IMR-90 (cell line): ENCODE results near the gene LRRN2. TPM values are rescaled to one million over a fixed set of nuclear protein-coding genes. Genes with fewer than 3 reads are reported as not detected.

ENCODE experiments used
- ATAC-seq: fragments of 200-7000 bp; cut with Tn5 transposase; 2 replicates; pipeline ENCODE4 v1.9.1; 2020; ENCODE audit warnings: low read depth, mild to moderate bottlenecking, moderate library complexity
- BruUV-seq: library from RNA; stranded (reverse); fragments of 400-500 nt; replicated peaks from 2 replicates; lab custom pipeline; 2021; lab: Mats Ljungman, UMichigan
- CTCF ChIA-PET: fragments of 300-600 bp; formaldehyde crosslinking; extraction: SDS; loops from one replicate; lab custom pipeline; 2021; ENCODE audit warnings: antibody characterized with exemption; lab: Yijun Ruan, JAX
- POLR2A ChIA-PET: fragments of 300-600 bp; sonication (Branson Sonifier 250); formaldehyde crosslinking; loops from one replicate; lab custom pipeline; 2022; ENCODE audit warnings: antibody characterized with exemption; ENCODE audit not compliant: unreplicated experiment; lab: Charles Lee
- DNase-seq: peaks from one replicate; pipeline ENCODE4 v3.0.0; 2013
- H2AFZ ChIP-seq: replicated peaks from 2 replicates; pipeline ENCODE3; 2013; ENCODE audit warnings: low read length, mild to moderate bottlenecking; ENCODE audit not compliant: poor library complexity
- H2AK5ac ChIP-seq: 2 replicates; pipeline ENCODE4 v1.6.1; 2013; ENCODE audit warnings: low read depth, low read length, inconsistent platforms
- H2AK9ac ChIP-seq: replicated peaks from 2 replicates; pipeline ENCODE3; 2013; ENCODE audit warnings: mild to moderate bottlenecking, low read depth, low read length, moderate library complexity; ENCODE audit not compliant: poor library complexity
- H2BK120ac ChIP-seq: 2 replicates; pipeline ENCODE4 v1.6.1; 2013; ENCODE audit warnings: low read depth, low read length, inconsistent platforms
- H2BK15ac ChIP-seq: 3 replicates; pipeline ENCODE4 v1.6.1; 2013; ENCODE audit warnings: low read depth, low read length, inconsistent platforms
- H2BK20ac ChIP-seq: 2 replicates; pipeline ENCODE4 v1.6.1; 2013; ENCODE audit warnings: low read depth, mild to moderate bottlenecking, inconsistent platforms, low read length, moderate library complexity
- H2BK5ac ChIP-seq: 2 replicates; pipeline ENCODE4 v1.6.1; 2013; ENCODE audit warnings: mild to moderate bottlenecking, low read depth, low read length, inconsistent platforms; ENCODE audit not compliant: poor library complexity, severe bottlenecking
- H3K14ac ChIP-seq: replicated peaks from 2 replicates; pipeline ENCODE4 v1.6.1; 2013; ENCODE audit warnings: low read depth, low read length, inconsistent platforms
- H3K18ac ChIP-seq: 2 replicates; pipeline ENCODE4 v1.6.1; 2013; ENCODE audit warnings: low read depth, low read length, control low read depth
- H3K23ac ChIP-seq: 2 replicates; pipeline ENCODE4 v1.6.1; 2013; ENCODE audit warnings: low read depth, low read length, inconsistent platforms
- H3K27ac ChIP-seq: 2 replicates; pipeline ENCODE4 v1.5.1; 2013; ENCODE audit warnings: mild to moderate bottlenecking, control low read depth, low read length; ENCODE audit not compliant: insufficient read depth
- H3K27me3 ChIP-seq: 2 replicates; pipeline ENCODE4 v1.6.1; 2013; ENCODE audit warnings: low read length; ENCODE audit not compliant: control insufficient read depth, insufficient read depth
- H3K36me3 ChIP-seq: 2 replicates; pipeline ENCODE4 v1.6.1; 2013; ENCODE audit warnings: low read length, mixed read lengths; ENCODE audit not compliant: control insufficient read depth, insufficient read depth
- H3K4ac ChIP-seq: 2 replicates; pipeline ENCODE4 v1.6.1; 2013; ENCODE audit warnings: low read depth, low read length, inconsistent platforms
- H3K4me1 ChIP-seq: 2 replicates; pipeline ENCODE4 v1.6.1; 2013; ENCODE audit warnings: low read length, mixed read lengths; ENCODE audit not compliant: control insufficient read depth, insufficient read depth
- H3K4me2 ChIP-seq: 2 replicates; pipeline ENCODE4 v1.6.1; 2013; ENCODE audit warnings: low read depth, mild to moderate bottlenecking, control low read depth, low read length, moderate library complexity
- H3K4me3 ChIP-seq: 2 replicates; pipeline ENCODE4 v1.5.1; 2013; ENCODE audit warnings: low read depth, mild to moderate bottlenecking, control low read depth, low read length, moderate library complexity; ENCODE audit not compliant: insufficient read depth
- H3K56ac ChIP-seq: 2 replicates; pipeline ENCODE4 v1.6.1; 2013; ENCODE audit warnings: low read length, inconsistent platforms; ENCODE audit not compliant: insufficient read depth; ENCODE audit errors: extremely low read depth
- H3K79me1 ChIP-seq, 2 experiments: 2 replicates each; pipeline ENCODE4 v1.6.1; 2013; ENCODE audit warnings: low read length in 2 of 2, inconsistent platforms in 1 of 2, low read depth in 1 of 2
- H3K9ac ChIP-seq: 2 replicates; pipeline ENCODE4 v1.6.1; 2013; ENCODE audit warnings: low read depth, low read length, control low read depth
- H3K9me1 ChIP-seq: 2 replicates; pipeline ENCODE4 v1.6.1; 2013; ENCODE audit warnings: low read length, inconsistent platforms; ENCODE audit not compliant: insufficient read depth
- H3K9me3 ChIP-seq: 2 replicates; pipeline ENCODE4 v1.6.1; 2013; ENCODE audit warnings: low read length; ENCODE audit not compliant: control insufficient read depth, insufficient read depth
- H4K20me1 ChIP-seq: 2 replicates; pipeline ENCODE4 v1.6.1; 2013; ENCODE audit warnings: low read length, inconsistent platforms; ENCODE audit not compliant: insufficient read depth
- H4K5ac ChIP-seq: 2 replicates; pipeline ENCODE4 v1.6.1; 2013; ENCODE audit warnings: mild to moderate bottlenecking, low read depth, low read length, control low read depth
- H4K8ac ChIP-seq, 2 experiments: 2 replicates each; pipeline ENCODE4 v1.6.1; 2013; ENCODE audit warnings: low read depth in 2 of 2, low read length in 2 of 2, control low read depth in 1 of 2, inconsistent platforms in 1 of 2
- H4K91ac ChIP-seq: 2 replicates; pipeline ENCODE4 v1.6.1; 2013; ENCODE audit warnings: low read depth, low read length, inconsistent platforms; ENCODE audit not compliant: insufficient read depth
- BHLHE40 ChIP-seq: fragments of 150-350 bp; IDR thresholded peaks from 2 replicates; pipeline ENCODE4 v1.6.1; 2016; ENCODE audit warnings: mild to moderate bottlenecking, low read depth, low read length
- CEBPB ChIP-seq: IDR thresholded peaks from 2 replicates; pipeline ENCODE4 v1.6.1; 2012; ENCODE audit warnings: low read depth, low read length, improper control_type of control experiment
- CHD1 ChIP-seq: IDR thresholded peaks from 2 replicates; pipeline ENCODE4 v1.6.1; 2012; ENCODE audit warnings: low read depth, low read length, improper control_type of control experiment
- MAFK ChIP-seq: IDR thresholded peaks from 2 replicates; pipeline ENCODE4 v1.6.1; 2012; ENCODE audit warnings: low read depth, low read length, improper control_type of control experiment
- MAZ ChIP-seq: IDR thresholded peaks from 2 replicates; pipeline ENCODE4 v1.6.1; 2012; ENCODE audit warnings: low read depth, mild to moderate bottlenecking, low read length, improper control_type of control experiment, moderate library complexity, borderline replicate concordance
- MXI1 ChIP-seq: IDR thresholded peaks from 2 replicates; pipeline ENCODE4 v1.6.1; 2012; ENCODE audit warnings: low read depth, mild to moderate bottlenecking, low read length, moderate library complexity, borderline replicate concordance
- NFE2L2 ChIP-seq: fragments of 150-350 bp; IDR thresholded peaks from 2 replicates; pipeline ENCODE4 v1.6.1; 2016; ENCODE audit warnings: low read depth, mild to moderate bottlenecking, low read length
- POLR2A ChIP-seq: IDR thresholded peaks from 2 replicates; pipeline ENCODE4 v1.6.1; 2012; ENCODE audit warnings: mild to moderate bottlenecking, low read depth, low read length
- RAD21 ChIP-seq: IDR thresholded peaks from 2 replicates; pipeline ENCODE4 v1.6.1; 2012; ENCODE audit warnings: low read length, improper control_type of control experiment
- RFX5 ChIP-seq: IDR thresholded peaks from 2 replicates; pipeline ENCODE4 v1.8.0; 2012; ENCODE audit warnings: low read depth, mild to moderate bottlenecking, low read length, moderate library complexity
- SMC3 ChIP-seq: fragments of 150-350 bp; IDR thresholded peaks from 2 replicates; pipeline ENCODE4 v1.6.1; 2016; ENCODE audit warnings: low read depth, mild to moderate bottlenecking, antibody characterized with exemption, low read length, moderate library complexity
- WGBS, 2 experiments: methylation state at CpG; one replicate each; pipeline versions ENCODE4 v1.1.5 to v1.1.7; 2013; ENCODE audit warnings: missing lambda C conversion rate in 2 of 2; ENCODE audit not compliant: insufficient read length in 1 of 2; ENCODE audit errors: extremely low coverage in 2 of 2; 5-methylcytosine and 5-hydroxymethylcytosine counted together
- dilution Hi-C: fragments of 300-500 bp; cut with HindIII; formaldehyde crosslinking; loops from one replicate; pipeline ENCODE4 v1.14.3; 2018; ENCODE audit warnings: low sequenced_read_pairs; ENCODE audit not compliant: unreplicated experiment
- in situ Hi-C: fragments of 300-500 bp; cut with MboI; formaldehyde crosslinking; loops from 3 replicates; pipeline ENCODE4 v1.14.3; 2019; ENCODE audit warnings: low sequenced_read_pairs, inconsistent platforms, mixed read lengths
- intact Hi-C: fragments of 100-400 bp; cut with micrococcal nuclease; formaldehyde crosslinking; loops from 2 replicates; pipeline ENCODE4 v1.10.0; 2022
- polyA plus RNA-seq, 3 experiments: library from polyadenylated mRNA; depleted of rRNA; stranded (reverse); fragments of >200 nt; gene quantifications; 2 replicates each; pipeline ENCODE4 v1.2.3, GENCODE V29; 2012; ENCODE audit warnings: low replicate concordance in 1 of 3
- total RNA-seq: library from RNA; depleted of rRNA; stranded (reverse); fragments of >200 nt; gene quantifications from 2 replicates; pipeline ENCODE4 v1.2.3, GENCODE V29; 2012
- TF ChIP-seq, protein P1 (sequence below): conservative IDR thresholded peaks from 2 replicates; pipeline ENCODE4 v1.5.1; 2012; ENCODE audit warnings: mild to moderate bottlenecking, low read depth, low read length, improper control_type of control experiment
- TF ChIP-seq, protein P2 (sequence below): fragments of 150-350 bp; IDR thresholded peaks from 2 replicates; pipeline ENCODE4 v1.6.1; 2017; ENCODE audit warnings: mild to moderate bottlenecking, antibody characterized with exemption, low read length, low read depth

The LRRN2 gene
- total and polyA plus RNA-seq, 2 of the 4 experiments (the other 2 are of a cell fraction) = not detected

DNA sequence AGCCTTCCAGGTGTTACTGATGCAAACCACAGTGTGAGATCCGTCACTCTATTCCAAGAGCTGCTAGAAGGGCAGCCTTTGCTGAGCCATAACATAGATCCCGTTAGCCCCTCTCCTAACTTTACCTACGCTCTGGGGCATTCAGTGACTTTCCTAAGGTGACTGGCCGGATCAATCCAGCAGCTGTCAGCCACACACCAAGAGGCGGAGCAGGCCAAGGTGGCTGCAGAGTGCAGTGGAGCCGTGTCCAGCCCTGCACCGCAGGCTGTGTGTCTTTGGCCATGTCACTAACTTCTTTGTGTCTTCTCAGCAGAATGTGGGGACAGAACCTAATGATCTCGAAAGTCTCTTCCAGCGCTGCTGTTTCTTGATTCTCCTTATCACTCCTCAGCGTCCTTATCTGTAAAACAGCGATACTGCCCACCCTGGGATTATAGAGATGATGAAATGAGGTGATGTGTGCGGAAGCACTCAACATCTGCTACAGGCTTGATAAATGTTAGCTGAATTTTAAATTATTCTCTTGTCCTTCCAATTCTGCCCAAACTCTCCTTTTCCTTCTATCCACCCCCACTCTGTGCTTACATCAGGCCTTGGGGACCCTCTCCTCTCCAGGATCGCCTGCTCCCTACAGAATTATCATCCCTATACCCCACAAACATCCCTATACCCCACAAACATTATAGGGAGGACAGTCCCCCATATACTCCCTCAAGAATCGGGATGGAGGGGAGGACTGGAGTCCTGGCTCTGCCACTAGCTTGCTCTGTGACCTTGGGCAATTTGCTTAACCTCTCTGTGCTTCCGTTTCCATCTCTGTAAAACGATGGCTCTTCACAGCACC is 25.8 kb upstream of the LRRN2 start:
- Histone ChIP-seq H3K18ac (no peak overlapping the region), H2BK15ac (no peak overlapping the region), H3K27ac (no peak overlapping the region), H2AK9ac (no peak overlapping the region), H3K9me1 (no peaks in the 10 kb centered on the region), H3K9ac (no peak overlapping the region), H3K14ac (no peak overlapping the region), H2AFZ (no peak overlapping the region), H3K23ac (no peak overlapping the region; the same call in 1 of the 2 replicates), H3K56ac (no peak overlapping the region), H3K4me1 (no peaks in the 10 kb centered on the region), H3K4me3 (no peak overlapping the region), H2BK120ac (no peak overlapping the region), H3K79me1 (no peaks in the 10 kb centered on the region), H4K91ac (no peak overlapping the region), H3K4ac (no peak overlapping the region), H4K20me1 (no peaks in the 10 kb centered on the region), H3K27me3 (peaks cover 39% of the 10 kb centered on the region), H2BK5ac (no peak overlapping the region), H4K8ac (no peak overlapping the region), H3K4me2 (no peak overlapping the region), H4K5ac (no peak overlapping the region), H2BK20ac (no peak overlapping the region), H2AK5ac (no peak overlapping the region), H3K36me3 (no peaks in the 10 kb centered on the region), H3K9me3 (no peaks in the 10 kb centered on the region)
- DNase-seq (no peak), ATAC-seq (no peak)
- TF ChIP-seq POLR2A (no peak), RFX5 (no peak), NFE2L2 (no peak), CEBPB (no peak), MAZ (no peak), MXI1 (no peak), SMC3 (no peak), BHLHE40 (no peak), RAD21 (no peak), MAFK (no peak), CHD1 (no peak)
- TF ChIP-seq, protein P1, sequence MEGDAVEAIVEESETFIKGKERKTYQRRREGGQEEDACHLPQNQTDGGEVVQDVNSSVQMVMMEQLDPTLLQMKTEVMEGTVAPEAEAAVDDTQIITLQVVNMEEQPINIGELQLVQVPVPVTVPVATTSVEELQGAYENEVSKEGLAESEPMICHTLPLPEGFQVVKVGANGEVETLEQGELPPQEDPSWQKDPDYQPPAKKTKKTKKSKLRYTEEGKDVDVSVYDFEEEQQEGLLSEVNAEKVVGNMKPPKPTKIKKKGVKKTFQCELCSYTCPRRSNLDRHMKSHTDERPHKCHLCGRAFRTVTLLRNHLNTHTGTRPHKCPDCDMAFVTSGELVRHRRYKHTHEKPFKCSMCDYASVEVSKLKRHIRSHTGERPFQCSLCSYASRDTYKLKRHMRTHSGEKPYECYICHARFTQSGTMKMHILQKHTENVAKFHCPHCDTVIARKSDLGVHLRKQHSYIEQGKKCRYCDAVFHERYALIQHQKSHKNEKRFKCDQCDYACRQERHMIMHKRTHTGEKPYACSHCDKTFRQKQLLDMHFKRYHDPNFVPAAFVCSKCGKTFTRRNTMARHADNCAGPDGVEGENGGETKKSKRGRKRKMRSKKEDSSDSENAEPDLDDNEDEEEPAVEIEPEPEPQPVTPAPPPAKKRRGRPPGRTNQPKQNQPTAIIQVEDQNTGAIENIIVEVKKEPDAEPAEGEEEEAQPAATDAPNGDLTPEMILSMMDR = no peak
- TF ChIP-seq, protein P2, sequence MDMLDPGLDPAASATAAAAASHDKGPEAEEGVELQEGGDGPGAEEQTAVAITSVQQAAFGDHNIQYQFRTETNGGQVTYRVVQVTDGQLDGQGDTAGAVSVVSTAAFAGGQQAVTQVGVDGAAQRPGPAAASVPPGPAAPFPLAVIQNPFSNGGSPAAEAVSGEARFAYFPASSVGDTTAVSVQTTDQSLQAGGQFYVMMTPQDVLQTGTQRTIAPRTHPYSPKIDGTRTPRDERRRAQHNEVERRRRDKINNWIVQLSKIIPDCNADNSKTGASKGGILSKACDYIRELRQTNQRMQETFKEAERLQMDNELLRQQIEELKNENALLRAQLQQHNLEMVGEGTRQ = no peak
- no TSS peak for BruUV-seq
- dilution Hi-C loops (no loop called here), in situ Hi-C loops (no loop called here), intact Hi-C loops (no loop called here)
- WGBS, 2 experiments = 21% methylated on average over 5 of the region's 16 CpGs; no CpG with 5 or more reads in 1 of the 2 experiments
- ChIA-PET CTCF (no interaction called here), POLR2A (no interaction called here)
